ENCODE measurements around the gene FMNL3.

Gene FMNL3

DNA sequence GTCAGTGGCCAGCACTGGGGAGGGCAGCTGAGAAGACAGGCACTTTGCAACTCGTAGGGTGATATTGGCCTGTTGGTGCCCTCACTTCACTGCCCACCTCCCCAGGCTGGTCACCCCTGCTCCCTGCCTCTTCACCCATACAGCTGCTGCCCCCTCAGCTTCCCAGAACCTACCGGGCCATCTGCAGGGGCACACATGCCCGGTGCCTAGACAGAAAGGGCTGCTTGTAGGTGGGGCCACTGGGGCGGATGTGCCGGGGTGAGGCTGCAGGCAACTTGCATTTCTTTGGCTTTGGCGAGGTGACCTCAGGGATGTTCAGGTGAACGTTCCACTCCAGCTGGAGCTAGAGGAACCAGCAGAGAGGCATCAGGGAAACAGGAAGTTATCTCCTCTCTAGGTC lies 118.9 kb downstream of the FMNL3 start:
- DNase-seq = no peak

GRCh38 chr12:49587174-49587908 lies 119.9 kb downstream of the FMNL3 start:
- DNase-seq = no peak
